Thoracic aorta (tissue), 2 donors: Measurements from ENCODE around the gene VPS50. TPM values are rescaled to one million over a fixed set of nuclear protein-coding genes. Genes with fewer than 3 reads are reported as not detected.
"Not testable (repeated sequence)": the region's sequence is repeated elsewhere in the genome, so short reads cannot be mapped to it uniquely, and the experiment has no call there.

Experiments used
- ATAC-seq: fragments of 150-250 bp; one replicate; pipeline ENCODE4 v1.8.0; 2017; ENCODE audit warnings: low read depth; ENCODE audit not compliant: insufficient number of reproducible peaks, low FRiP score
- DNase-seq: peaks from one replicate; pipeline ENCODE4 v3.0.0-alpha.2; 2020; ENCODE audit warnings: low spot score
- H3K27ac ChIP-seq, 2 donors: fragments of 200-600 bp; sonication (generic); 1 replicate in 1 of 2; 2 replicates in 1 of 2; pipeline ENCODE4 v1.5.1; 2016; ENCODE audit warnings: mild to moderate bottlenecking in 2 of 2, moderate library complexity in 2 of 2
- H3K27me3 ChIP-seq: fragments of 200-600 bp; sonication (generic); replicated peaks from 2 replicates; pipeline ENCODE4 v1.6.0; 2016; ENCODE audit warnings: mild to moderate bottlenecking; ENCODE audit not compliant: insufficient read depth
- H3K36me3 ChIP-seq: fragments of 200-600 bp; sonication (generic); one replicate; pipeline ENCODE4 v1.5.1; 2016
- H3K4me1 ChIP-seq, 2 donors: fragments of 200-600 bp; sonication (generic); 1 replicate in 1 of 2; 2 replicates in 1 of 2; pipeline versions ENCODE4 v1.5.1 to v1.6.0; 2016; ENCODE audit warnings: low read depth in 2 of 2, mild to moderate bottlenecking in 1 of 2; ENCODE audit not compliant: control insufficient read depth in 1 of 2
- H3K4me3 ChIP-seq: fragments of 200-600 bp; sonication (generic); 2 replicates; pipeline ENCODE4 v1.5.1; 2016; ENCODE audit warnings: mild to moderate bottlenecking
- H3K9me3 ChIP-seq: fragments of 200-600 bp; sonication (generic); 2 replicates; pipeline ENCODE4 v1.5.1; 2016
- CTCF ChIP-seq: fragments of 200-600 bp; sonication (generic); IDR thresholded peaks from one replicate; pipeline ENCODE4 v1.5.1; 2019; ENCODE audit warnings: antibody characterized with exemption
- total RNA-seq, 2 donors: library from RNA; depleted of rRNA; stranded (reverse); fragments of >200 nt; gene quantifications; one replicate each; pipeline versions ENCODE4 v1.1.0 to v1.2.3, GENCODE V29; 2016

Gene VPS50
- total RNA-seq, 2 donors from 2014 or later: 18.1 to 25.3 TPM

GRCh38 chr7:93364806-93365205 is 132.6 kb downstream of the VPS50 start:
- DNase-seq (no peak), ATAC-seq (no peak)
- Histone ChIP-seq H3K4me1 (no peaks in the 10 kb centered on the region), H3K36me3 (no peaks in the 10 kb centered on the region), H3K9me3 (no peaks in the 10 kb centered on the region), H3K27me3 (no peaks in the 10 kb centered on the region), H3K27ac (no peak overlapping the region), H3K4me3 (no peak overlapping the region)
- no peak for TF ChIP-seq CTCF

- no peak overlapping the region for H3K4me3 ChIP-seq
- no peaks in the 10 kb centered on the region for H3K9me3 ChIP-seq
- H3K36me3 ChIP-seq: no peaks in the 10 kb centered on the region
- H3K27ac ChIP-seq: no peak overlapping the region
- no peak for DNase-seq
- no peak for ATAC-seq
- no peak for TF ChIP-seq CTCF
- H3K4me1 ChIP-seq: no peaks in the 10 kb centered on the region
- H3K27me3 ChIP-seq: no peaks in the 10 kb centered on the region
Observed at GRCh38 chr7:93365341-93365740, 133.2 kb downstream of the VPS50 start.

GRCh38 chr7:93366816-93367215 is 134.7 kb downstream of the VPS50 start:
- TF ChIP-seq CTCF: no peak
- ATAC-seq (no peak), DNase-seq (no peak)
- no peaks in the 10 kb centered on the region for H3K9me3 ChIP-seq
- H3K27ac ChIP-seq: no peak overlapping the region
- H3K4me1 ChIP-seq: no peaks in the 10 kb centered on the region
- no peaks in the 10 kb centered on the region for H3K36me3 ChIP-seq
- H3K4me3 ChIP-seq: no peak overlapping the region
- H3K27me3 ChIP-seq: no peaks in the 10 kb centered on the region

GRCh38 chr7:93367254-93367653 is 135.1 kb downstream of the VPS50 start:
- H3K36me3 ChIP-seq: no peaks in the 10 kb centered on the region
- no peaks in the 10 kb centered on the region for H3K9me3 ChIP-seq
- H3K27ac ChIP-seq: no peak overlapping the region
- TF ChIP-seq CTCF: no peak
- no peaks in the 10 kb centered on the region for H3K27me3 ChIP-seq
- no peak overlapping the region for H3K4me3 ChIP-seq
- ATAC-seq (no peak), DNase-seq (no peak)
- no peaks in the 10 kb centered on the region for H3K4me1 ChIP-seq

GRCh38 chr7:93370937-93371336 is 138.8 kb downstream of the VPS50 start:
- not testable (repeated sequence) for ATAC-seq, H3K4me3 ChIP-seq, DNase-seq

GRCh38 chr7:93373537-93373936 is 141.4 kb downstream of the VPS50 start:
- no peak for DNase-seq
- no peaks in the 10 kb centered on the region for H3K9me3 ChIP-seq

More at GRCh38 chr7:93370937-93371336, 138.8 kb downstream of the VPS50 start:
- not testable (repeated sequence) for H3K4me1 ChIP-seq, H3K9me3 ChIP-seq, H3K36me3 ChIP-seq, H3K27me3 ChIP-seq, H3K27ac ChIP-seq

More at GRCh38 chr7:93373537-93373936, 141.4 kb downstream of the VPS50 start:
- no peak for TF ChIP-seq CTCF
- Histone ChIP-seq H3K36me3 (no peaks in the 10 kb centered on the region), H3K4me1 (no peaks in the 10 kb centered on the region), H3K4me3 (no peak overlapping the region), H3K27ac (no peak overlapping the region), H3K27me3 (no peaks in the 10 kb centered on the region)
- ATAC-seq: no peak
